WTC11 (cell line): ENCODE data around the gene CCDC3. TPM values are rescaled to one million over a fixed set of nuclear protein-coding genes. Genes with fewer than 3 reads are reported as not detected.

Source experiments
- ATAC-seq: fragments of 200-7000 bp; cut with Tn5 transposase; 2 replicates; pipeline ENCODE4 v1.10.0; 2021; ENCODE audit warnings: mild to moderate bottlenecking, moderate library complexity
- CTCF ChIA-PET: fragments of 300-600 bp; sonication (Branson Sonifier 250); formaldehyde crosslinking; loops from one replicate; lab custom pipeline; 2021; ENCODE audit warnings: antibody characterized with exemption; lab: Charles Lee
- POLR2A ChIA-PET: fragments of 350-600 bp; sonication (Branson Sonifier 250); formaldehyde crosslinking; loops from one replicate; lab custom pipeline; 2021; ENCODE audit warnings: antibody characterized with exemption; lab: Charles Lee
- DNase-seq: peaks from one replicate; pipeline ENCODE4 v3.0.0; 2021; ENCODE audit warnings: low spot score
- H3K27ac Mint-ChIP-seq: 2 replicates; pipeline ENCODE4 v1.8.0; 2021; ENCODE audit warnings: mixed read lengths
- H3K27me3 Mint-ChIP-seq: 2 replicates; pipeline ENCODE4 v1.8.0; 2021; ENCODE audit warnings: low read depth, mild to moderate bottlenecking, moderate library complexity, mixed read lengths
- H3K36me3 Mint-ChIP-seq: 2 replicates; pipeline ENCODE4 v1.8.0; 2021; ENCODE audit warnings: mixed read lengths
- H3K4me1 Mint-ChIP-seq: 2 replicates; pipeline ENCODE4 v1.8.0; 2022; ENCODE audit warnings: mixed read lengths
- H3K4me3 Mint-ChIP-seq: 2 replicates; pipeline ENCODE4 v1.8.0; 2021; ENCODE audit warnings: mild to moderate bottlenecking, moderate library complexity, mixed read lengths
- H3K9me3 Mint-ChIP-seq: 2 replicates; pipeline ENCODE4 v1.8.0; 2021; ENCODE audit warnings: mixed read lengths
- AFF4 ChIP-seq: sonication (generic); formaldehyde crosslinking; IDR thresholded peaks from 2 replicates; pipeline ENCODE4 v1.8.1; 2023; ENCODE audit warnings: mild to moderate bottlenecking, missing genetic modification reagents, borderline replicate concordance
- ATF2 ChIP-seq: sonication (generic); formaldehyde crosslinking; IDR thresholded peaks from 2 replicates; pipeline ENCODE4 v1.8.1; 2022; ENCODE audit warnings: low read depth, missing genetic modification reagents, borderline replicate concordance
- CREB1 ChIP-seq: sonication (generic); formaldehyde crosslinking; IDR thresholded peaks from 2 replicates; pipeline ENCODE4 v1.8.0; 2023; ENCODE audit warnings: mild to moderate bottlenecking, missing genetic modification reagents
- CREM ChIP-seq: sonication (generic); formaldehyde crosslinking; IDR thresholded peaks from 2 replicates; pipeline ENCODE4 v1.8.1; 2022; ENCODE audit warnings: mild to moderate bottlenecking, missing genetic modification reagents, moderate library complexity
- GABPB1 ChIP-seq: sonication (generic); formaldehyde crosslinking; IDR thresholded peaks from 2 replicates; pipeline ENCODE4 v1.8.1; 2023; ENCODE audit warnings: mild to moderate bottlenecking, missing genetic modification reagents
- KAT7 ChIP-seq: sonication (generic); formaldehyde crosslinking; IDR thresholded peaks from 2 replicates; pipeline ENCODE4 v1.8.1; 2023; ENCODE audit warnings: missing genetic modification reagents, mild to moderate bottlenecking, borderline replicate concordance
- MXD4 ChIP-seq: fragments of 250-450 bp; sonication (Bioruptor Pico); IDR thresholded peaks from 2 replicates; pipeline ENCODE4 v1.8.0; 2021; ENCODE audit warnings: mild to moderate bottlenecking, moderate library complexity, borderline replicate concordance
- NR1H2 ChIP-seq: sonication (generic); formaldehyde crosslinking; IDR thresholded peaks from 2 replicates; pipeline ENCODE4 v1.9.0; 2021; ENCODE audit warnings: mild to moderate bottlenecking, moderate library complexity, missing genetic modification reagents
- RELA ChIP-seq: sonication (generic); formaldehyde crosslinking; IDR thresholded peaks from 2 replicates; pipeline ENCODE4 v1.8.1; 2022; ENCODE audit warnings: missing genetic modification reagents, mild to moderate bottlenecking, borderline replicate concordance
- TCF7 ChIP-seq: sonication (generic); formaldehyde crosslinking; IDR thresholded peaks from 2 replicates; pipeline ENCODE4 v1.8.0; 2022; ENCODE audit warnings: mild to moderate bottlenecking, low read depth, missing genetic modification reagents, moderate library complexity
- ZNF263 ChIP-seq: sonication (generic); formaldehyde crosslinking; IDR thresholded peaks from 2 replicates; pipeline ENCODE4 v1.8.1; 2022; ENCODE audit warnings: low read depth, mild to moderate bottlenecking, moderate library complexity, missing genetic modification reagents
- ZNF281 ChIP-seq: sonication (generic); formaldehyde crosslinking; IDR thresholded peaks from 2 replicates; pipeline ENCODE4 v1.8.0; 2023; ENCODE audit warnings: mild to moderate bottlenecking, missing genetic modification reagents
- total RNA-seq: library from RNA; stranded (reverse); gene quantifications from 3 replicates; pipeline ENCODE4 v1.2.3, GENCODE V29; 2021
- TF ChIP-seq, protein P1 (sequence below): sonication (generic); formaldehyde crosslinking; IDR thresholded peaks from 2 replicates; pipeline ENCODE4 v1.8.0; 2023; ENCODE audit warnings: missing genetic modification reagents
- TF ChIP-seq, protein P2 (sequence below): fragments of 250-450 bp; sonication (Bioruptor Pico); IDR thresholded peaks from 2 replicates; pipeline ENCODE4 v1.9.0; 2021; ENCODE audit warnings: mild to moderate bottlenecking
- TF ChIP-seq, protein P3 (sequence below): fragments of 250-450 bp; sonication (Bioruptor Pico); IDR thresholded peaks from 2 replicates; pipeline ENCODE4 v1.9.0; 2021; ENCODE audit warnings: mild to moderate bottlenecking
- TF ChIP-seq, protein P4 (sequence below): sonication (generic); formaldehyde crosslinking; IDR thresholded peaks from 2 replicates; pipeline ENCODE4 v1.8.0; 2022; ENCODE audit warnings: mild to moderate bottlenecking, missing genetic modification reagents

Gene CCDC3
- total RNA-seq, 1 experiment from 2014 or later, result 3.5 TPM

- peaks cover 11% of the 10 kb centered on the region; the same call in 1 of the 2 replicates for H3K36me3 Mint-ChIP-seq
- TF ChIP-seq, protein P1, sequence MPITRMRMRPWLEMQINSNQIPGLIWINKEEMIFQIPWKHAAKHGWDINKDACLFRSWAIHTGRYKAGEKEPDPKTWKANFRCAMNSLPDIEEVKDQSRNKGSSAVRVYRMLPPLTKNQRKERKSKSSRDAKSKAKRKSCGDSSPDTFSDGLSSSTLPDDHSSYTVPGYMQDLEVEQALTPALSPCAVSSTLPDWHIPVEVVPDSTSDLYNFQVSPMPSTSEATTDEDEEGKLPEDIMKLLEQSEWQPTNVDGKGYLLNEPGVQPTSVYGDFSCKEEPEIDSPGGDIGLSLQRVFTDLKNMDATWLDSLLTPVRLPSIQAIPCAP, result no peak
- POLR2A ChIA-PET, result no interaction called here
- CTCF ChIA-PET, result no interaction called here
- peaks cover 18% of the 10 kb centered on the region for H3K9me3 Mint-ChIP-seq
- H3K27ac Mint-ChIP-seq, result no peak overlapping the region
- DNase-seq (no peak), ATAC-seq (no peak)
- H3K4me3 Mint-ChIP-seq, result no peak overlapping the region
- H3K27me3 Mint-ChIP-seq, result no peaks in the 10 kb centered on the region
- H3K4me1 Mint-ChIP-seq, result peaks cover 15% of the 10 kb centered on the region
These were observed 63.2 kb downstream of the CCDC3 start for GRCh38 chr10:12938271-12938670.

DNA sequence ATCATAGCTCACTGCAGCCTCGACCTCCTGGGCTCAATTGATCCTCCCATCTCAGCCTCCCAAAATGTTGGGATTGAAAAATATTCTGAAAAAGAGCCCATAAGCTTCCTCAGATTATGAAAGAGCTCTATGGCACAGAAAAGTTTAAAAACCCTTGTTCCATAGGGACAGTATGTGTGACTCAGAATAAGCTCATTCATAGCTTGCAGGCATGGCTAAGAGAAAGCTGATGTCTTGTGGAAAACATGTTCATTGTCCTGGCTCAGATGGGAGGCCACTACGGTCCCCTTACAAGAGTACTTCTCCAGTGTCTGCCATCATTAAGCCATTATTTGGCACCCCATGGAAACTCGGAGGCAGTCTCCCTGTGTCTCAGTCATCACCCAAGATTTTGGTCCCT is 64.0 kb downstream of the CCDC3 start:
- DNase-seq (no peak), ATAC-seq (no peak)
- Mint-ChIP-seq H3K9me3 (peaks cover 12% of the 10 kb centered on the region), H3K36me3 (peaks cover 8% of the 10 kb centered on the region; the same call in 1 of the 2 replicates), H3K27ac (no peak overlapping the region), H3K4me3 (no peak overlapping the region), H3K4me1 (peaks cover 9% of the 10 kb centered on the region), H3K27me3 (no peaks in the 10 kb centered on the region)
- POLR2A ChIA-PET, result no interaction called here
- CTCF ChIA-PET, result no interaction called here
- no peak for TF ChIP-seq NR1H2 (CRISPR knock-in tag)
- TF ChIP-seq CREB1, result no peak
- TF ChIP-seq ZNF263, result no peak
- TF ChIP-seq, protein P2, sequence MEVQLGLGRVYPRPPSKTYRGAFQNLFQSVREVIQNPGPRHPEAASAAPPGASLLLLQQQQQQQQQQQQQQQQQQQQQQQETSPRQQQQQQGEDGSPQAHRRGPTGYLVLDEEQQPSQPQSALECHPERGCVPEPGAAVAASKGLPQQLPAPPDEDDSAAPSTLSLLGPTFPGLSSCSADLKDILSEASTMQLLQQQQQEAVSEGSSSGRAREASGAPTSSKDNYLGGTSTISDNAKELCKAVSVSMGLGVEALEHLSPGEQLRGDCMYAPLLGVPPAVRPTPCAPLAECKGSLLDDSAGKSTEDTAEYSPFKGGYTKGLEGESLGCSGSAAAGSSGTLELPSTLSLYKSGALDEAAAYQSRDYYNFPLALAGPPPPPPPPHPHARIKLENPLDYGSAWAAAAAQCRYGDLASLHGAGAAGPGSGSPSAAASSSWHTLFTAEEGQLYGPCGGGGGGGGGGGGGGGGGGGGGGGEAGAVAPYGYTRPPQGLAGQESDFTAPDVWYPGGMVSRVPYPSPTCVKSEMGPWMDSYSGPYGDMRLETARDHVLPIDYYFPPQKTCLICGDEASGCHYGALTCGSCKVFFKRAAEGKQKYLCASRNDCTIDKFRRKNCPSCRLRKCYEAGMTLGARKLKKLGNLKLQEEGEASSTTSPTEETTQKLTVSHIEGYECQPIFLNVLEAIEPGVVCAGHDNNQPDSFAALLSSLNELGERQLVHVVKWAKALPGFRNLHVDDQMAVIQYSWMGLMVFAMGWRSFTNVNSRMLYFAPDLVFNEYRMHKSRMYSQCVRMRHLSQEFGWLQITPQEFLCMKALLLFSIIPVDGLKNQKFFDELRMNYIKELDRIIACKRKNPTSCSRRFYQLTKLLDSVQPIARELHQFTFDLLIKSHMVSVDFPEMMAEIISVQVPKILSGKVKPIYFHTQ (CRISPR knock-in tag), result no peak
- no peak for TF ChIP-seq RELA (CRISPR knock-in tag)
- TF ChIP-seq TCF7 (CRISPR knock-in tag), result no peak
- no peak for TF ChIP-seq AFF4
- no peak for TF ChIP-seq KAT7 (CRISPR knock-in tag)
- no peak for TF ChIP-seq CREM (CRISPR knock-in tag)
- no peak for TF ChIP-seq ATF2
- no peak for TF ChIP-seq GABPB1 (CRISPR knock-in tag)
- TF ChIP-seq, protein P1, result no peak
- TF ChIP-seq ZNF281 (CRISPR knock-in tag), result no peak
- TF ChIP-seq, protein P3, sequence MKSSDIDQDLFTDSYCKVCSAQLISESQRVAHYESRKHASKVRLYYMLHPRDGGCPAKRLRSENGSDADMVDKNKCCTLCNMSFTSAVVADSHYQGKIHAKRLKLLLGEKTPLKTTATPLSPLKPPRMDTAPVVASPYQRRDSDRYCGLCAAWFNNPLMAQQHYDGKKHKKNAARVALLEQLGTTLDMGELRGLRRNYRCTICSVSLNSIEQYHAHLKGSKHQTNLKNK (CRISPR knock-in tag), result no peak
- TF ChIP-seq MXD4 (CRISPR knock-in tag), result no peak
- TF ChIP-seq, protein P4, sequence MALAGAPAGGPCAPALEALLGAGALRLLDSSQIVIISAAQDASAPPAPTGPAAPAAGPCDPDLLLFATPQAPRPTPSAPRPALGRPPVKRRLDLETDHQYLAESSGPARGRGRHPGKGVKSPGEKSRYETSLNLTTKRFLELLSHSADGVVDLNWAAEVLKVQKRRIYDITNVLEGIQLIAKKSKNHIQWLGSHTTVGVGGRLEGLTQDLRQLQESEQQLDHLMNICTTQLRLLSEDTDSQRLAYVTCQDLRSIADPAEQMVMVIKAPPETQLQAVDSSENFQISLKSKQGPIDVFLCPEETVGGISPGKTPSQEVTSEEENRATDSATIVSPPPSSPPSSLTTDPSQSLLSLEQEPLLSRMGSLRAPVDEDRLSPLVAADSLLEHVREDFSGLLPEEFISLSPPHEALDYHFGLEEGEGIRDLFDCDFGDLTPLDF, result no peak
